GM12878 (cell line): ENCODE measurements around the gene TEX22. TPM values are rescaled to one million over a fixed set of nuclear protein-coding genes. Genes with fewer than 3 reads are reported as not detected.
"Not testable (repeated sequence)": the region's sequence is repeated elsewhere in the genome, so short reads cannot be mapped to it uniquely, and the experiment has no call there.

ENCODE experiments used
- ATAC-seq: fragments of 200-7000 bp; cut with Tn5 transposase; 3 replicates; pipeline ENCODE4 v1.9.1; 2020; ENCODE audit warnings: mild to moderate bottlenecking, moderate library complexity
- BruUV-seq: library from RNA; stranded (reverse); fragments of 400-500 nt; replicated peaks from 2 replicates; lab custom pipeline; 2021; lab: Mats Ljungman, UMichigan
- CTCF ChIA-PET: fragments of 300-600 bp; sonication (Branson Sonifier 250); formaldehyde crosslinking; extraction: SDS; loops from one replicate; lab custom pipeline; 2021; ENCODE audit warnings: inconsistent platforms; lab: Yijun Ruan, JAX
- POLR2A ChIA-PET: fragments of 350-600 bp; formaldehyde crosslinking; extraction: SDS; loops from one replicate; lab custom pipeline; 2021; ENCODE audit warnings: inconsistent platforms; lab: Charles Lee
- RAD21 ChIA-PET: fragments of 300-600 bp; sonication (Branson Sonifier 250); formaldehyde crosslinking; loops from one replicate; lab custom pipeline; 2023; ENCODE audit warnings: antibody characterized with exemption; ENCODE audit not compliant: unreplicated experiment; lab: Charles Lee
- SMC1A ChIA-PET: fragments of 300-600 bp; sonication (Branson Sonifier 250); formaldehyde crosslinking; loops from one replicate; lab custom pipeline; 2023; ENCODE audit not compliant: unreplicated experiment, uncharacterized antibody; lab: Charles Lee
- DNase-seq: peaks from one replicate; pipeline ENCODE4 v3.0.0-alpha.2; 2011; ENCODE audit warnings: low read depth, low spot score
- FAIRE-seq: peaks from 3 replicates; lab custom pipeline; 2011; peaks lifted over from hg19 to GRCh38; lab: Jason Lieb, UNC
- H2AFZ ChIP-seq: 2 replicates; pipeline ENCODE4 v1.6.0; 2011; ENCODE audit warnings: low read depth, low read length, control low read depth; ENCODE audit not compliant: control insufficient read depth
- H3K27ac ChIP-seq: 2 replicates; pipeline ENCODE4 v1.5.1; 2011; ENCODE audit warnings: control low read depth; ENCODE audit not compliant: control insufficient read depth, insufficient read depth
- H3K27me3 ChIP-seq, 2 experiments: replicated peaks in 1 of 2; 2 replicates each; pipeline versions ENCODE4 v1.6.0 to v1.6.1; 2011; ENCODE audit warnings: low read length in 1 of 2; ENCODE audit not compliant: control insufficient read depth in 2 of 2, insufficient read depth in 2 of 2
- H3K36me3 ChIP-seq, 2 experiments: 2 replicates each; pipeline ENCODE4 v1.5.1; 2011; ENCODE audit warnings: low read length in 1 of 2; ENCODE audit not compliant: control insufficient read depth in 2 of 2, insufficient read depth in 2 of 2
- H3K4me1 ChIP-seq: 2 replicates; pipeline ENCODE4 v1.6.1; 2011; ENCODE audit warnings: mild to moderate bottlenecking, low read length, moderate library complexity, mixed read lengths; ENCODE audit not compliant: control insufficient read depth, insufficient read depth
- H3K4me2 ChIP-seq: 2 replicates; pipeline ENCODE4 v1.6.0; 2011; ENCODE audit warnings: control low read depth; ENCODE audit not compliant: control insufficient read depth, insufficient read depth
- H3K4me3 ChIP-seq: fragments of 200-600 bp; sonication (generic); 2 replicates; pipeline ENCODE4 v1.5.1; 2016
- H3K79me2 ChIP-seq: 2 replicates; pipeline ENCODE4 v1.6.0; 2011; ENCODE audit warnings: low read length; ENCODE audit not compliant: control insufficient read depth, insufficient read depth
- H3K9ac ChIP-seq: 2 replicates; pipeline ENCODE4 v1.8.0; 2011; ENCODE audit warnings: low read length, control low read depth, mixed read lengths; ENCODE audit not compliant: control insufficient read depth, insufficient read depth
- H3K9me3 ChIP-seq: replicated peaks from 3 replicates; pipeline ENCODE4 v1.5.1; 2011; ENCODE audit warnings: mild to moderate bottlenecking, low read length; ENCODE audit not compliant: control insufficient read depth, insufficient read depth
- H4K20me1 ChIP-seq: 2 replicates; pipeline ENCODE4 v1.6.0; 2011; ENCODE audit not compliant: control insufficient read depth, insufficient read depth
- BHLHE40 ChIP-seq, 2 experiments: fragments of 450-650 bp in 1 of 2; IDR thresholded peaks; 2 replicates each; pipeline ENCODE4 v1.6.1; 2011 to 2017; ENCODE audit warnings: low read depth in 2 of 2, borderline replicate concordance in 1 of 2, improper control_type of control experiment in 1 of 2, low read length in 1 of 2, mild to moderate bottlenecking in 1 of 2
- RB1 ChIP-seq: fragments of 450-650 bp; formaldehyde crosslinking; IDR thresholded peaks from 2 replicates; pipeline ENCODE4 v1.6.1; 2017; ENCODE audit warnings: mild to moderate bottlenecking, borderline replicate concordance
- RCOR1 ChIP-seq: conservative IDR thresholded peaks from 2 replicates; pipeline ENCODE4 v1.6.1; 2012; ENCODE audit warnings: low read depth, low read length, improper control_type of control experiment
- RELB ChIP-seq: fragments of 450-650 bp; IDR thresholded peaks from 2 replicates; pipeline ENCODE4 v1.6.1; 2017; ENCODE audit warnings: low read depth, mild to moderate bottlenecking, moderate library complexity
- RUNX3 ChIP-seq: IDR thresholded peaks from 2 replicates; pipeline ENCODE4 v1.6.1; 2012; ENCODE audit warnings: low read length, inconsistent platforms
- SREBF2 ChIP-seq: IDR thresholded peaks from 2 replicates; pipeline ENCODE4 v1.6.1; 2012; ENCODE audit warnings: mild to moderate bottlenecking, low read length
- WGBS: methylation state at CpG from one replicate; pipeline ENCODE4 v1.1.6; 2016; ENCODE audit warnings: low lambda C conversion rate; ENCODE audit not compliant: insufficient replicate concordance, insufficient coverage; ENCODE audit errors: missing lambda C conversion rate; 5-methylcytosine and 5-hydroxymethylcytosine counted together
- in situ Hi-C: fragments of 300-500 bp; cut with MboI; formaldehyde crosslinking; loops from 9 replicates; pipeline ENCODE4 v1.14.3; 2018; ENCODE audit warnings: mixed read lengths
- intact Hi-C: fragments of 100-400 bp; cut with micrococcal nuclease; formaldehyde crosslinking; loops from one replicate; pipeline ENCODE4 v1.14.2; 2022; ENCODE audit not compliant: unreplicated experiment
- polyA plus RNA-seq, 11 experiments: library from polyadenylated mRNA; depleted of rRNA in 4 of 11; unstranded in 6 of 11; stranded (reverse) in 5 of 11; fragments of >200 nt; fragmentation: Nextera tagmentation in 4 of 11; fragmentation: Illumina TruSeq in 1 of 11; extraction: Ambion mirVana in 4 of 11; extraction: Trizol in 1 of 11; gene quantifications; 1 replicate in 1 of 11; 2 replicates in 10 of 11; pipeline versions ENCODE4 v1.2.1 to v1.2.3, GENCODE V29; 2011 to 2016; ENCODE audit warnings: inconsistent platforms in 2 of 11, missing spikeins in 2 of 11, low read depth in 1 of 11
- total RNA-seq, 4 experiments: library from RNA; depleted of rRNA in 3 of 4; stranded (reverse); fragments of >200 nt in 3 of 4; fragmentation: Illumina TruSeq in 1 of 4; extraction: Trizol in 1 of 4; gene quantifications; 2 replicates each; pipeline versions ENCODE4 v1.2.1 to v1.2.3, GENCODE V29; 2013 to 2021

The TEX22 gene
- total and polyA plus RNA-seq, 10 of the 15 experiments (the other 5 are each of a cell fraction or from before 2014, with no cell fraction given), result 0.02 to 4.0 (median 0.63) TPM; not detected in 1

- no peak overlapping the region for H3K9ac ChIP-seq
- ChIA-PET RAD21 (no interaction called here), SMC1A (no interaction called here), POLR2A (no interaction called here), CTCF (no interaction called here)
- H3K27me3 ChIP-seq, result no peaks in the 10 kb centered on the region
- no peaks in the 10 kb centered on the region for H4K20me1 ChIP-seq
- ATAC-seq, result no peak
- in situ Hi-C loops, result no loop called here
- H3K27ac ChIP-seq, result no peak overlapping the region
- 96% methylated on average over 16 of the region's 16 CpGs for WGBS
- no peaks in the 10 kb centered on the region; the same call in 2 of the 3 replicates for H3K9me3 ChIP-seq
- no peak overlapping the region for H3K4me2 ChIP-seq
- no peaks in the 10 kb centered on the region for H3K36me3 ChIP-seq
- intact Hi-C loops, result no loop called here
- no peak overlapping the region for H3K4me3 ChIP-seq
- TF ChIP-seq BHLHE40 (IDR thresholded peaks at IDR 0.05; ENCODE audit: borderline replicate concordance in 1 of 2, low read depth in 2 of 2, low read length in 1 of 2) (no peak), RELB (no peak), RUNX3 (no peak), RB1 (no peak), SREBF2 (no peak), RCOR1 (no peak)
- H3K79me2 ChIP-seq, result no peaks in the 10 kb centered on the region
- FAIRE-seq, result no peak
- no peak overlapping the region for H2AFZ ChIP-seq
- no TSS peak for BruUV-seq
- no peak for DNase-seq
- H3K4me1 ChIP-seq, result no peaks in the 10 kb centered on the region
Measured at GRCh38 chr14:105358943-105359342, 39.4 kb upstream of the TEX22 start.

DNA sequence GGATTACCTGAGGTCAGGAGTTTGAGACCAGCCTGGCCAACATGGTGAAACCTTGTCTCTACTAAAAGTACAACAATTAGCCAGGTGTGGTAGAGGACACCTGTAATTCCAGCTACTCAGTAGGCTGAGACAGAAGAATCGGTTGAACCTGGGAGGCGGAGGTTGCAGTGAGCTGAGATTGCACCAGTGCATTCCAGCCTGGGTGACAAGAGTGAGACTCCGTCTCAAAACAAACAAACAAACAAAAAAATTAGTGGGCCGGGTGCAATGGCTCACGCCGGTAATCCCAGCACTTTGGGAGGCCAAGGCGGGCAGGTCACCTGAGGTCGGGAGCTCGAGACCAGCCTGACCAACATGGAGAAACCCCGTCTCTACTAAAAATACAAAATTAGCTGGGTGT is 36.9 kb upstream of the TEX22 start:
- H3K4me2 ChIP-seq, H3K36me3 ChIP-seq, FAIRE-seq, BruUV-seq, DNase-seq, H3K27ac ChIP-seq, H3K9me3 ChIP-seq, H3K4me3 ChIP-seq, H3K79me2 ChIP-seq, POLR2A ChIA-PET, H4K20me1 ChIP-seq, H3K4me1 ChIP-seq, H3K9ac ChIP-seq, H3K27me3 ChIP-seq, RAD21 ChIA-PET, ATAC-seq, H2AFZ ChIP-seq, intact Hi-C loops, in situ Hi-C loops, SMC1A ChIA-PET: not testable (repeated sequence)
- CTCF ChIA-PET, result interaction anchor here (1.3 to 2.0 kb wide), 2 partner anchors 10 to 119 kb away, joined by 4 to 5 read pairs; no protein-coding TSS in a partner anchor
- 80% methylated on average over 10 of the region's 10 CpGs for WGBS
